SK-N-SH (cell line): ENCODE results near the gene CCR4. TPM values are rescaled to one million over a fixed set of nuclear protein-coding genes. Genes with fewer than 3 reads are reported as not detected.

Source experiments
- CTCF ChIA-PET: fragments of 300-600, 350-600 bp; formaldehyde crosslinking; extraction: SDS; loops from one replicate; lab custom pipeline; 2021; lab: Yijun Ruan, JAX
- POLR2A ChIA-PET: fragments of 350-600 bp; sonication (Branson Sonifier 250); formaldehyde crosslinking; extraction: SDS; loops from one replicate; lab custom pipeline; 2020; ENCODE audit warnings: antibody characterized with exemption, inconsistent platforms; lab: Yijun Ruan, JAX
- DNase-seq: peaks from one replicate; pipeline ENCODE4 v3.0.0; 2012
- H2AFZ ChIP-seq: fragments of 200-600 bp; sonication (generic); 2 replicates; pipeline ENCODE4 v1.8.1; 2016; ENCODE audit warnings: antibody characterized with exemption, mild to moderate bottlenecking, low read depth
- H3F3A ChIP-seq: fragments of 200-600 bp; sonication (generic); replicated peaks from 2 replicates; pipeline ENCODE3; 2016; ENCODE audit warnings: antibody characterized with exemption, mild to moderate bottlenecking; ENCODE audit not compliant: insufficient read depth
- H3K27ac ChIP-seq, 2 experiments: fragments of 200-500 bp in 1 of 2; fragments of 200-600 bp in 1 of 2; sonication (Bioruptor generic) in 1 of 2; sonication (generic), shearing (Covaris generic) in 1 of 2; 2 replicates each; pipeline versions ENCODE4 v1.5.1 to v1.6.1; 2014 to 2016; ENCODE audit warnings: low read depth in 2 of 2, inconsistent platforms in 1 of 2, low read length in 1 of 2, mild to moderate bottlenecking in 1 of 2, mixed read lengths in 1 of 2
- H3K27me3 ChIP-seq: fragments of 200-600 bp; sonication (generic), shearing (Covaris generic); 2 replicates; pipeline ENCODE4 v1.6.1; 2016; ENCODE audit warnings: mixed run types; ENCODE audit not compliant: insufficient read depth
- H3K36me3 ChIP-seq, 2 experiments: fragments of 200-500 bp in 1 of 2; fragments of 200-600 bp in 1 of 2; sonication (Bioruptor generic) in 1 of 2; sonication (generic) in 1 of 2; replicated peaks in 1 of 2; 2 replicates each; pipeline versions ENCODE3 to v1.5.1; 2014 to 2016; ENCODE audit warnings: low read length in 1 of 2, mild to moderate bottlenecking in 1 of 2; ENCODE audit not compliant: insufficient read depth in 2 of 2, control insufficient read depth in 1 of 2
- H3K4me1 ChIP-seq, 2 experiments: fragments of 200-500 bp in 1 of 2; fragments of 200-600 bp in 1 of 2; sonication (Bioruptor generic) in 1 of 2; sonication (generic), shearing (Covaris generic) in 1 of 2; 2 replicates each; pipeline versions ENCODE4 v1.5.1 to v1.6.1; 2014 to 2016; ENCODE audit warnings: low read depth in 1 of 2, low read length in 1 of 2, mixed run types in 1 of 2; ENCODE audit not compliant: insufficient read depth in 2 of 2, control insufficient read depth in 1 of 2
- H3K4me2 ChIP-seq: fragments of 200-600 bp; sonication (generic), shearing (Covaris generic); 2 replicates; pipeline ENCODE4 v1.6.1; 2017; ENCODE audit warnings: mixed run types
- H3K4me3 ChIP-seq, 2 experiments: fragments of 200-500 bp in 1 of 2; fragments of 200-600 bp in 1 of 2; sonication (Bioruptor generic) in 1 of 2; sonication (generic), shearing (Covaris generic) in 1 of 2; 2 replicates each; pipeline versions ENCODE4 v1.5.1 to v1.8.1; 2014 to 2016; ENCODE audit warnings: low read depth in 2 of 2, inconsistent platforms in 1 of 2, low read length in 1 of 2, mild to moderate bottlenecking in 1 of 2, mixed read lengths in 1 of 2, moderate library complexity in 1 of 2
- H3K79me2 ChIP-seq: fragments of 200-600 bp; sonication (generic); 2 replicates; pipeline ENCODE4 v1.8.1; 2017; ENCODE audit warnings: mild to moderate bottlenecking; ENCODE audit not compliant: insufficient read depth
- H3K9ac ChIP-seq: fragments of 200-600 bp; sonication (generic); 2 replicates; pipeline ENCODE4 v1.6.1; 2017; ENCODE audit warnings: mixed run types
- H3K9me2 ChIP-seq: fragments of 200-600 bp; sonication (generic); 2 replicates; pipeline ENCODE4 v1.6.1; 2017; ENCODE audit warnings: mixed run types
- H3K9me3 ChIP-seq: fragments of 200-600 bp; sonication (generic); 2 replicates; pipeline ENCODE4 v1.6.1; 2017; ENCODE audit warnings: mixed run types, mild to moderate bottlenecking, moderate library complexity
- H4K20me1 ChIP-seq: fragments of 200-600 bp; sonication (generic); 2 replicates; pipeline ENCODE4 v1.6.1; 2017; ENCODE audit warnings: mild to moderate bottlenecking, mixed run types; ENCODE audit not compliant: insufficient read depth
- CHD2 ChIP-seq: fragments of 150-350 bp; IDR thresholded peaks from 2 replicates; pipeline ENCODE4 v1.6.1; 2018; ENCODE audit warnings: low read length; ENCODE audit not compliant: partially characterized antibody
- ELF1 ChIP-seq: IDR thresholded peaks from 2 replicates; pipeline ENCODE4 v1.4.0; 2012
- EZH2phosphoT487 ChIP-seq: fragments of 200-600 bp; sonication (generic); IDR thresholded peaks from 2 replicates; pipeline ENCODE4 v1.6.1; 2017; ENCODE audit warnings: low read depth, mixed run types, mild to moderate bottlenecking, antibody characterized with exemption, moderate library complexity, borderline replicate concordance
- FOSL2 ChIP-seq: IDR thresholded peaks from 2 replicates; pipeline ENCODE4 v1.4.0; 2012; ENCODE audit warnings: low read depth, mild to moderate bottlenecking, moderate library complexity, borderline replicate concordance
- IRF3 ChIP-seq: fragments of 150-350 bp; IDR thresholded peaks from 2 replicates; pipeline ENCODE4 v1.6.1; 2016; ENCODE audit warnings: mild to moderate bottlenecking, low read depth, low read length
- MAX ChIP-seq: IDR thresholded peaks from 2 replicates; pipeline ENCODE4 v1.4.0; 2012; ENCODE audit warnings: low read depth
- MEF2A ChIP-seq: IDR thresholded peaks from 2 replicates; pipeline ENCODE4 v1.4.0; 2012; ENCODE audit warnings: low read depth, borderline replicate concordance
- NFIC ChIP-seq: IDR thresholded peaks from 2 replicates; pipeline ENCODE4 v1.4.0; 2012; ENCODE audit warnings: borderline replicate concordance
- RAD21 ChIP-seq: IDR thresholded peaks from 2 replicates; pipeline ENCODE4 v1.6.1; 2012; ENCODE audit warnings: mild to moderate bottlenecking, low read length
- RXRA ChIP-seq: IDR thresholded peaks from 2 replicates; pipeline ENCODE4 v1.4.0; 2012; ENCODE audit warnings: low read depth, mild to moderate bottlenecking, borderline replicate concordance
- SMC3 ChIP-seq: IDR thresholded peaks from 2 replicates; pipeline ENCODE4 v1.6.1; 2012; ENCODE audit warnings: low read depth, low read length, improper control_type of control experiment
- TAF1 ChIP-seq: IDR thresholded peaks from 2 replicates; pipeline ENCODE4 v1.6.1; 2012; ENCODE audit warnings: low read depth, mild to moderate bottlenecking, low read length, moderate library complexity, borderline replicate concordance
- TCF12 ChIP-seq: IDR thresholded peaks from 2 replicates; pipeline ENCODE4 v1.4.0; 2012
- TEAD4 ChIP-seq: IDR thresholded peaks from 2 replicates; pipeline ENCODE4 v1.4.0; 2012; ENCODE audit warnings: mild to moderate bottlenecking, borderline replicate concordance; ENCODE audit not compliant: insufficient read depth
- WGBS: methylation state at CpG from one replicate; pipeline ENCODE4 v1.1.6; 2017; ENCODE audit warnings: low lambda C conversion rate; 5-methylcytosine and 5-hydroxymethylcytosine counted together
- polyA plus RNA-seq, 3 experiments: library from polyadenylated mRNA; depleted of rRNA; stranded (reverse); fragments of >200 nt; gene quantifications; 2 replicates each; pipeline ENCODE4 v1.2.3, GENCODE V29; 2012
- TF ChIP-seq, protein P1 (sequence below): fragments of 200-600 bp; sonication (generic); IDR thresholded peaks from 2 replicates; pipeline ENCODE4 v1.6.1; 2017; ENCODE audit warnings: antibody characterized with exemption, mild to moderate bottlenecking, moderate library complexity
- TF ChIP-seq, protein P2 (sequence below): IDR thresholded peaks from 2 replicates; pipeline ENCODE4 v1.6.1; 2012; ENCODE audit warnings: mild to moderate bottlenecking, low read depth, low read length, moderate library complexity

CCR4 gene
- polyA plus RNA-seq, 1 of the 3 experiments (the other 2 are of a cell fraction): not detected

DNA sequence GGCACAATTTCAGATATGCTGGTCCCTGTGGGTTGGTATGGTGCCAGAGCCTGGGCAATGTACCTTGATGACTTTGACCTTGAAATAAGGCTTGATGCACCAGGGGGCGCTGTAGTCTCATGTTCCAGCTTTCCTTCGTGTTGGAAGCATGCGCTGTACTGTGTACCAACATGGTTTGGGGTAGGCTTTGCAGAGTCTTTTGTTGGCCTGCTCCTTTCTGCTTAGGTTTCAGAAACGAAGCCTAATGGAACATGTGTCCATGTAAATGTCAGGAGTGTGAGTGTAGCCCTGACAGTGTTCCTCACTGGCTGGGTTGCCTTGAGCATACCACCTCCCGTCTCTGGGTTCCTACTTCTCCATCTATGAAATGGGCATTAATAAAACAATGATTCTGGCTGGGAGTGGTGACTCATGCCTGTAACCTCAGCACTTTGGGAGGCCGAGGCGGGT lies 3.6 kb upstream of the CCR4 start:
- Histone ChIP-seq H3K9ac (no peak overlapping the region), H3K9me3 (no peaks in the 10 kb centered on the region), H3K79me2 (no peaks in the 10 kb centered on the region), H3K9me2 (no peaks in the 10 kb centered on the region), H3K36me3 (no peaks in the 10 kb centered on the region), H2AFZ (no peak overlapping the region), H3K4me3 (no peak overlapping the region; a peak in 1 of 4 replicates), H3K4me1 (no peaks in the 10 kb centered on the region), H4K20me1 (no peaks in the 10 kb centered on the region), H3F3A (no peaks in the 10 kb centered on the region), H3K27me3 (no peaks in the 10 kb centered on the region), H3K27ac (no peak overlapping the region), H3K4me2 (no peak overlapping the region)
- DNase-seq: peak; percentile 58
- TF ChIP-seq EZH2phosphoT487: no peak
- TF ChIP-seq, protein P1, sequence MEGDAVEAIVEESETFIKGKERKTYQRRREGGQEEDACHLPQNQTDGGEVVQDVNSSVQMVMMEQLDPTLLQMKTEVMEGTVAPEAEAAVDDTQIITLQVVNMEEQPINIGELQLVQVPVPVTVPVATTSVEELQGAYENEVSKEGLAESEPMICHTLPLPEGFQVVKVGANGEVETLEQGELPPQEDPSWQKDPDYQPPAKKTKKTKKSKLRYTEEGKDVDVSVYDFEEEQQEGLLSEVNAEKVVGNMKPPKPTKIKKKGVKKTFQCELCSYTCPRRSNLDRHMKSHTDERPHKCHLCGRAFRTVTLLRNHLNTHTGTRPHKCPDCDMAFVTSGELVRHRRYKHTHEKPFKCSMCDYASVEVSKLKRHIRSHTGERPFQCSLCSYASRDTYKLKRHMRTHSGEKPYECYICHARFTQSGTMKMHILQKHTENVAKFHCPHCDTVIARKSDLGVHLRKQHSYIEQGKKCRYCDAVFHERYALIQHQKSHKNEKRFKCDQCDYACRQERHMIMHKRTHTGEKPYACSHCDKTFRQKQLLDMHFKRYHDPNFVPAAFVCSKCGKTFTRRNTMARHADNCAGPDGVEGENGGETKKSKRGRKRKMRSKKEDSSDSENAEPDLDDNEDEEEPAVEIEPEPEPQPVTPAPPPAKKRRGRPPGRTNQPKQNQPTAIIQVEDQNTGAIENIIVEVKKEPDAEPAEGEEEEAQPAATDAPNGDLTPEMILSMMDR: peak; percentile 78
- TF ChIP-seq TAF1: no peak
- TF ChIP-seq RXRA: no peak
- TF ChIP-seq TEAD4: no peak
- no peak for TF ChIP-seq NFIC
- no peak for TF ChIP-seq FOSL2
- TF ChIP-seq IRF3: no peak
- no peak for TF ChIP-seq ELF1
- no peak for TF ChIP-seq TCF12
- TF ChIP-seq, protein P2, sequence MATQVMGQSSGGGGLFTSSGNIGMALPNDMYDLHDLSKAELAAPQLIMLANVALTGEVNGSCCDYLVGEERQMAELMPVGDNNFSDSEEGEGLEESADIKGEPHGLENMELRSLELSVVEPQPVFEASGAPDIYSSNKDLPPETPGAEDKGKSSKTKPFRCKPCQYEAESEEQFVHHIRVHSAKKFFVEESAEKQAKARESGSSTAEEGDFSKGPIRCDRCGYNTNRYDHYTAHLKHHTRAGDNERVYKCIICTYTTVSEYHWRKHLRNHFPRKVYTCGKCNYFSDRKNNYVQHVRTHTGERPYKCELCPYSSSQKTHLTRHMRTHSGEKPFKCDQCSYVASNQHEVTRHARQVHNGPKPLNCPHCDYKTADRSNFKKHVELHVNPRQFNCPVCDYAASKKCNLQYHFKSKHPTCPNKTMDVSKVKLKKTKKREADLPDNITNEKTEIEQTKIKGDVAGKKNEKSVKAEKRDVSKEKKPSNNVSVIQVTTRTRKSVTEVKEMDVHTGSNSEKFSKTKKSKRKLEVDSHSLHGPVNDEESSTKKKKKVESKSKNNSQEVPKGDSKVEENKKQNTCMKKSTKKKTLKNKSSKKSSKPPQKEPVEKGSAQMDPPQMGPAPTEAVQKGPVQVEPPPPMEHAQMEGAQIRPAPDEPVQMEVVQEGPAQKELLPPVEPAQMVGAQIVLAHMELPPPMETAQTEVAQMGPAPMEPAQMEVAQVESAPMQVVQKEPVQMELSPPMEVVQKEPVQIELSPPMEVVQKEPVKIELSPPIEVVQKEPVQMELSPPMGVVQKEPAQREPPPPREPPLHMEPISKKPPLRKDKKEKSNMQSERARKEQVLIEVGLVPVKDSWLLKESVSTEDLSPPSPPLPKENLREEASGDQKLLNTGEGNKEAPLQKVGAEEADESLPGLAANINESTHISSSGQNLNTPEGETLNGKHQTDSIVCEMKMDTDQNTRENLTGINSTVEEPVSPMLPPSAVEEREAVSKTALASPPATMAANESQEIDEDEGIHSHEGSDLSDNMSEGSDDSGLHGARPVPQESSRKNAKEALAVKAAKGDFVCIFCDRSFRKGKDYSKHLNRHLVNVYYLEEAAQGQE: no peak
- TF ChIP-seq SMC3: peak; percentile 79
- no peak for TF ChIP-seq MEF2A
- peak; percentile 64 for TF ChIP-seq MAX
- TF ChIP-seq CHD2: no peak
- TF ChIP-seq RAD21: peak; percentile 89
- CTCF ChIA-PET: interaction anchor here (0.6 to 5.6 kb wide), 25 partner anchors 10 to 843 kb away, joined by 3 to 72 read pairs (median 4); no protein-coding TSS in a partner anchor
- POLR2A ChIA-PET: interaction anchor here (1.5 kb wide), 1 partner anchor 123 kb away, joined by 3 read pairs; no protein-coding TSS in a partner anchor
- WGBS: 41% methylated on average over 7 of the region's 7 CpGs
